ENCODE data around the gene KRTAP4-4.

- no peak for TF ChIP-seq CTCF (IDR thresholded peaks at IDR 0.05)
- TF ChIP-seq POLR2AphosphoS5 (IDR thresholded peaks at IDR 0.05), result no peak
- TF ChIP-seq POLR2A (IDR thresholded peaks at IDR 0.05), result no peak
Measured at GRCh38 chr17:41145261-41145660, 15.3 kb downstream of the KRTAP4-4 start.
